Measurements from ENCODE around the gene DLG2.

Gene DLG2

DNA sequence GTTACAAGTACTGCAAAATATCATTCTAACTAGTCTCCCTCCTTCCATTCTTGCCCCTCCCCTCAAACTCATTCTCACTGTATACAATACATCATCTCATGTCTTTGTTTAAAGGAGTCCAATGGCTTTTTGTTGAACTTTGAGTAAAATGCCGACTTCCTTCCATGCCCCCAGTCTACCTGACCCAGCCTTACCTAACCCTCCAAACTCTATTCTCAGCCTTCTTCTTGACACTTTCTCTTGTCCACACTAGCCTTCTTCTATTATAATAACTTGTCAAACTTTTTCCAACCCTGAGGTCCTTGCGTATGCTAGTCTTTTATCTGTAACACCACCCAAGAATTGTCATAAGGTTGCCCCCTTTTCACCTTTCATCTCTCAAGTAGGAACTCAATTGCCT lies 1329.6 kb downstream of the DLG2 start:
- no peak for DNase-seq

DNA sequence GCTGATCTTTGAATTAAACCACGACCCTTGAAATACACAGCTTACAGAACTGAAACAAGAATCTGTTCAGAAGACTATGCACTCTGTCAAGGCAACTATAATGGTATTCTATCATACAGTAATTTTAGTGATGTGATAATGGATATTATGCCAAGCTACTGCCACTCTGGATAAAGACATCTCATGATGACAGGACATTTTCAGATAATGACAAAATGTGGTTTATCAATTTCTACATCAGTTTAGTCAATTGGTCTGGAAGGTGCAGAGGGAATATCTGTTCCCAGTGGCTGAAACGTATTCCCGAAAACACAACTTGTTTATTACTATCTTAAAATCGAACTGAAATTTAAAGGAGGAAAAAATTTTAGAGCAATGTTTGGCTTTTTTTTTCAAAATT lies 1331.3 kb downstream of the DLG2 start:
- DNase-seq = no peak

DNA sequence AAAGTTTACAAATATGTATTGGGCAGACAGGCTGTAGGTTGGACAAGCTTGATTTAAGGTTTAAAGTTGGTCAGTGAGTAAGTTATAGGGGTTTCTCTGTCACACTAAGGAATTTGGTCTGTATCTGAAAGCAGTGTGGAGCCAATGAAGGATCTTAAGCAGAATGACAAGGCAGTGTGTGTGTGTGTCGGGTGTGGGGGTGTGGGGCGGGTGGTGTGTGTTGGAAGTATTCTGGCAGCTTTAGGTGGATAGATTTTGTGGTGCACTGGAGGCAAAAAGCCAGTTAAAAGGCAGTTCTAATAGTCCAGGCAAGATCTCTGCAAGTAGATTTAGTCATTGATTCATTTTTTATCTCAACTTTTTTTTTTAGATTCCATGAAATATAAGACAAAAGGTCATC lies 1334.2 kb downstream of the DLG2 start:
- no peak for DNase-seq

DNA sequence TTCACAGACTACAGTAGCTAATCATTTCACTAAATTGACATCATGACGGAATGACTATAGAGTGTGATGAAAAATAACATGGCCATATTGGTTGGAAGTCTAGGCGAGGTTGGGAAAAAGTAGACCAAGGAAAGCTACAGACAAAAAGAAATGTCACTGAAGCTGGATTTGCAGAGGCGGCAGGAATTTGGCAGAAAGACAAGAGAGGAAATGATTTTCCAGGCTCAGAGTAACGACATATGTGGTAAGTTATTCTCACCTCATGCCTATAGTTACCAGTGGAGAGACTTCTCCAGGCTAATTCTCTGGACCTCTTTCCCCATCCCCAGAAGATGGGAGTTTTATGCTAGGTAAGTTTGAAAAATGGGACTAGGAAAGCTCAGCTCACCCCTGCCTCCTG lies 1335.1 kb downstream of the DLG2 start:
- DNase-seq = no peak

DNA sequence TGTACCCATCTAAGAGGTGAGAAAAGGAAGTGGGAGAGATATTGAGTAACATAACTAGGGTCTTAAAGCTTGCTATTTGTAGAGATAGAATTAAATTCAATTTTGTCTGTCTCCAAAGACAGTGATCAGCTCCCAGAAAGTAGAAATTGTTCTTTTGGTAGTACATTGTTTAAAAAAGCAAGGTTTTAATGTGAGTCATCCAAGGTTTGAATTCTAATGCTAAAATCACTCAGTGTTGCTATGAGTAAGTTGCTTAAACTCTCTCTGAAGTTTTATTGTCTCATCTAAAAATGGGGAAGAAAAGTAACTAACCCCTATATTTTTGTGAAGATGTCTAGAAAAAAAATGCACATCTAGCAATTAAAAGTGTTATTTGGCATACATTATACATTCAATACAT lies 1336.5 kb downstream of the DLG2 start:
- DNase-seq = no peak

DNA sequence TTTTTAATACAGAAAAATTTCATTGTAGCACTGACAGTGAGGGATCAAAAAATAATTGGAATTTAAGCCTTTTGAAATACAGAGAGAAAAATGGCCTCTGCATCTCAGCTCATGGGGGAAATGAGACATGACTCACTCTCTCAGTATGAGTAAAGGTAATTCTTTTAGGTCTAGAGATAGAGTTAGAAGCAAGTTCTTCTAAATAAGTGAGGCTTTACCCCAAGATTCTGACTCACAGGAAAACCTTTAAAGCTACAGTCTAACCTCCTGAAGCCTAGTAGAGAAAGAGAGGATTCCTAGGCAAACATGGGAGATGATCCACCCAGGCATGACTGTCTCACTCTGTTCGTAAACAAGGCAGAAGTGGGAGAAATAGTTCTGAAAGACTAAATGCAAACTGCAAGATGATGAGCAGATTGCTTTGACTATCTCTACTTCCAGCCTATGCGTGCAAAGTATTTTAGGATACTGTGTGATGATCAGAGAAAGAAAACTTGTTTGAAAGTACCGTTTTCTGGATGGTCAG lies 1337.7 kb downstream of the DLG2 start:
- no peak for DNase-seq

DNA sequence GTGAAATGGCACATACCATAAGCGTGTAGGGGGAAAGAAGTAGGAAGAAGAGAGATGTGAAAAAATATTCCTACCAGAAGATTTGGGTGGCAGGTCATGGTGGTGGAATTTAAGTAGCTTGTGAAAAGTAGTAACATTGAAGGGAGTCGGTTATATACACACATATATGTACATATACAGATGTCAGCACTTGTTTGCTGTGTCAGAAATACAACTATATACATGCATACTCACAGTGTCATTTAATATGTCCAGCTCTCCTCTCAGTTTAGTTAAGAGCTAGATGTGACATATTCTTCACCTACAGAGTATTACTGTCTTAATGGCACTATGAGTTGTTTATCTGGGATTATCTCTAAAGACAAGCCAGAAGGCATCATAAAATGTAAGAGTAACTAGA lies 1353.6 kb downstream of the DLG2 start:
- DNase-seq = no peak

DNA sequence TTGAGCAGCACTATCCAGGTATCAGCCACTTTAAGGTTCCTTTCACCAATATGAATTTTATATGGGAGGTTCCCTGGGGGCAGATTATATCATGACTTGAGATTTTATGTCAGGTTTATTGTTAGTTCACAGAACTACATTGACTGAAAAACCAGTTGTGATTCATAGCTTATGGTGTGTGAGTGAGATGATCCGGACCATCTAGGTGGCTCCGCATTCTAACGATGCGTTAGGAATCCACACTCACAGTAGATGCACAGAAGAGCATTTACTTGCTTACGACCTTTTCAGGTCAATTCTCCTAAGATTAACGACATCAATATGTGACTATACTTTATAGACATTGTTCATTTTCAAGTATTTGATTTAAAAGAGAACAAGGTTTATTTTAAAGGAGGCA lies 1356.7 kb downstream of the DLG2 start:
- no peak for DNase-seq

DNA sequence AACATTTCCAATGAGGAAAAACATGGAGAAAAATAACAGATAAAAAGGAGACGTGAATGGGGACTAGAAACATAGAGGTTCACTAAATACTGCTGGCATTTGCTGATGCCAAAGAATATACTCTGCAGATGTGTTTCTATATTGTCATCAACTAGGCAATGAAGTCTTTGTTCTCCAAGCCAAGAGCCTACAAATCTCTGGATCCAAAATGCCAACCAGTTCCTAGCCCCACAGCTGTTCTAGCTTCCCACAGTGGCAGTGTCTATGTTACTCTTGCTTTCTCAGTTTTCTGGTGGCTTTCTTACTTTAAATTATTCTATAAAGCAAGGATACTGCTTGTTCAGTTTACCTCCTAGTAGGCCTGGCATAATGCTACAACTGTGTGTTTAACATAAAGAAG lies 1363.1 kb downstream of the DLG2 start:
- no peak for DNase-seq

DNA sequence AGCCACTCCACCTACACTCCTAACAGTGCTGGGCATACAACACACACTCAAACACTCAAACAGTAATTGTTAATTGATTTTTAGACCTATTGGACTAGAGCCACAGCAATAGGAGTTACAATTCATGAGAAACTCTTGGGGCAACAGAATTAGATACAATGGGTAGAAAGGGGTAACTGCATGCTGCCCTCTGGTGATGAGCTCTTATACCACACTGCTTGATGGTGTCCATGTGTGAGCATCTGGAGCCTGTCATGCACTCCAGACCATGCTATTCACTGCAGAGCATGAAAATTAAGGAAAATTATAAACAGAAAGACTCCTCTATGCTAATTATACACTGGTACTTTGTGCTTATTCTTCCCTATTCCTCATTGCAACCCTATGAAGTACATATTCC lies 1365.4 kb downstream of the DLG2 start:
- no peak for DNase-seq

DNA sequence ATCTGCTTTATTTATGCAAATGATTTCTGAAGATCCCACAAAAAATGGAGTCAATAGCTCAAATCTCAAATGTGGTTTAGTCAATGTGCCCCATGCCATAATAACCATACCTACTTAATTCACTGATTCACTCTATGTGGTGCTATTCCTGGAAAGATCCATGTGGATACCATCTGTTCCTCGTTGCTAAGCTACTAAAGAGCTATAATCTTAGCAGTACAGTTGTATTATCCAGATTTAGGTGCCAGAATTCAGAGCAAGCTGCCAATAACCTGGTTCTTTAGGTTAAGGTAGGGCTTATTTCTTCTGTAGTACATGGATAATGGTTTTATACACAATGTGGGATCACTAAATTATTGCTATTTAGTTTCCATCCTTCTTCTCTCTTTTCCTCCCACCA lies 1366.3 kb downstream of the DLG2 start:
- DNase-seq = no peak

DNA sequence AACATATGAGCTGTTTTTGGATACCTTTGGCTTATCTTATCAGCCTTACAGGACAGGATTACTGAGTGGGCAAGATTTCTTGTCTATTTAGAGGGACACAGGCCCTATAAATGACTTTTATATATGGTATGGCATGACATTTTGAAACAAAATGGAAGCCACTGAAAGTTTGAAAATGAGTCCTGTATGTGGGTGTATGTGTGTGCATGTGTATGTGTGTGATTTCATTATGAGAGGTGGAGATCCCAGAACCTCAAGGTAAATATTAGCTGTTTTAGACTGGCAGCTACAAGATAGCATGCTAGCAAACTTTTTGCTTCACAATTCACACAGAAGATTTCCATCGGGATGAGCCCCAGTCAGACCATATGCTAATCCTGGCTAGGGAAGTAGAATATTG lies 1370.5 kb downstream of the DLG2 start:
- DNase-seq = no peak

DNA sequence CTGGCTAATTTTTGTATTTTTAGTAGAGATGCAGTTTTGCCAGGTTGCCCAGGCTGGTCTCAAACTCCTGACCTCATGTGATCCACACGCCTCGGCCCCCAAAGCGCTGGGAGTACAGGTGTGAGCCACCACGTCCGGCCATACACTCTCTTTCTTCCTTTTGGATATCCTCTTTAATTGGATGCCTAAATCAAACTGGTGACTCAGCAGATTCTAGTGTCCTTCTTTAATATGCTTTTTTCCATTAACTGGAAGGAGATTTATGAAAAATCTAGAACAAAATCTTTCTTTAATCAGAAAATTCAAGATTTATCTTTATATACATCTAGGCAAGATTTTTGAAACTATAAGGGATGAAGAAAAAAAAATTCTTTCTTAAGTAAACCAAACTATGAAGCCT lies 1371.7 kb downstream of the DLG2 start:
- no peak for DNase-seq

DNA sequence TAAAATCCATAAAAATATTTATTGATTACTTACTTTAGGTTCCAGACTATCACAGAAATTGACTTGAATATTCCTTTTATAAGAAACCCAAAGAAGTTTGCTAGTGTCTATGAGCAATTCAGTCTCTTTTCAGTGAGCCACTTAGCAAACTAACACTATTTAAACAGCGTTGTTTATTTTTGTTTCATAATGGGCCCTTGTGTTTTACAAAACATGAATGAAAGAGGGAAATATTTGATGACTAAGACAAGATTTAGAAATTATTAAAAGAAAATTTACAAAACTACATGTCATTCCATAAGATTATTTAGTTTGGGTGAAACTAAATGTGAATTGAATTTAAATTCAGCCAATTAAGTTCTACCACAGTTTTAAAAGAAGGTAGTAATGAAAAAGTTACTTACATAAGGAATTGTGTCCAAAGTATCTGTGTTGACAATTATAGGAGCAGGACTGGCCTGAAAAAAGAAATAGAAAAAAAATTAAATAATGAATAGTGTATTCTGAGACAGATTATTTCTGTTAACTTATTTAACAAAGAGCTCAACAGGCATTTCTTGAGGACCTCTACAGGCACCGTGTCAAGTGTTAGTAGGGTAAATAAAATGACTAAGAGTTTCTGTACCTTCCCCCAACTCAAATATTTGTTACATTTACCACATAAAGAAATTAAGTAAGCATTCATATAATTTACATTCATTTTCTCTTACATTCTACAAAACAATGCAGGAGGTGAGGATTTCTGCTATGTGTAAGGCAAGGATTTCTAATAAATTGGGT lies 1376.1 kb downstream of the DLG2 start:
- DNase-seq = no peak

DNA sequence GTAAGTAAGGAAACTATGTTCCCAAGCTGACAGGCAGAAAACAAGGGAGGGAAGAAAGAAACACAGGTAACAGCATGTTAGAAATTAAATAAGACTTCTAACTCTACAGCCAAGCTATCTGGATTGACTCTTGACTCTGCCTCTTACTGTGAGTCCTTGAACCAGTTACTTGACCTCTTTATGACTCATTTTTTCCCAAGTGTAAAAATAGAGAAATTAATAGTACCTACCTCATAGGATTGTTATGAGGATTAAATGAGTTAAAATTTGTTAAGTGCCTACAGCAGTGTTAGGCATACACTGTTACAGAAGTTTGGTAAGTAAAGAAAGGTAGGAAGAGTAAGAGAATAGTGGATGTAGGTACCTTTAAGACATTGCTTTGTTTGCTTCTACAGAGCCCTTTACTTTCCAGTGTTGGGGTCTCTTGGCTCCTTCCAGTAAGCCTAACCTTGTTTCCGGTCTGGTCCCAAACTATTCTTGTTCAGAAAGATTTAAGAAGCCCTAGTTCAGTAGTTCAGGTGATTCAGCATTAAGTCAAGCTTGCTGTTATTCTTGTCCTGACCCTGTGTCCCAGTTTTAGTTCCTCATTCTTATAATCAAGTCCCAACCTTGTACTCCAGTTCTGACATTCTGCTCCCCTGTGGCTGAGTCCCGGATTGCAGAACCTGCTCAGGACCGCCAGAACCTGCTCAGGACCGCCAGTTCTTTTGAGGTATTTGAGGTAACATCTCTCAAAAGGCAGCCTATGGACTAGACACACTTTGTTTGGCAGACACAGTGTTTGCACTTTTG lies 1377.6 kb downstream of the DLG2 start:
- no peak for DNase-seq

DNA sequence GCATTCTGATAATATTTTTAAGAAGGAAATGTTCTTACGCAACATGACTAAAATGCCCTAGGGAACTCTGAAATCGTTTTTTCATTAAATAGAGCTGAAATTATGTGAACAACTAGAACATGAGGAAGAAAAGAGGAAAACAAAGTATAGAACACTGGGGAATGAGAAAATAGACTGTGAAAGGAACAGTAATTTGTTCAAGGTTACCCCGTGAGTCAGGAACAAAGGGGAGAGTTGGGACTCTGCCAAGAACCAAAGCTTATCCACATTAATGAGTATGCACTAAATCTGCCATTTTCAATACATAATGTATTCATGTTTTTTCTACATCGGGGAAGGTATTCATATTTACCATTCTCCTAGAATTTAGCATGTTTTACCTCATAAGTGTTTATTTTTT lies 1379.2 kb downstream of the DLG2 start:
- no peak for DNase-seq

DNA sequence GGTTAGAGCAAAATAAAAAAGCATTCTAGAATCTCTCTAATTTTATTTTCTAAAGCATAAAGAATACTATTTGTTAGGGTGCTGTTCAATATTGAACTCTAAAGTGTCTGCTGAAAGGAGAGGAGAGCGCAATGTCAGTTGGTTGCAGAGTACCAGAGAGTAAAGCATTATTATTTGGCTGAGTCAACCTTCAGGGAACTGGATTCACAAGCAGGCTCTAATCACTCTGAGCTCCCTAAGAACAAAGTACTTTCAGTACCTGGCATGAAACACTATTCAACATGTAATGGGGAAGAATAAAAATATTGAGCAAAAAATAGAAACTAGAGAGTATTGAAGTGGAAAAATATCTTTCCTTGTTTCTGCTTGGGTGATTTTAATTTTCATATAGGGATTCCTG lies 1380.0 kb downstream of the DLG2 start:
- no peak for DNase-seq

DNA sequence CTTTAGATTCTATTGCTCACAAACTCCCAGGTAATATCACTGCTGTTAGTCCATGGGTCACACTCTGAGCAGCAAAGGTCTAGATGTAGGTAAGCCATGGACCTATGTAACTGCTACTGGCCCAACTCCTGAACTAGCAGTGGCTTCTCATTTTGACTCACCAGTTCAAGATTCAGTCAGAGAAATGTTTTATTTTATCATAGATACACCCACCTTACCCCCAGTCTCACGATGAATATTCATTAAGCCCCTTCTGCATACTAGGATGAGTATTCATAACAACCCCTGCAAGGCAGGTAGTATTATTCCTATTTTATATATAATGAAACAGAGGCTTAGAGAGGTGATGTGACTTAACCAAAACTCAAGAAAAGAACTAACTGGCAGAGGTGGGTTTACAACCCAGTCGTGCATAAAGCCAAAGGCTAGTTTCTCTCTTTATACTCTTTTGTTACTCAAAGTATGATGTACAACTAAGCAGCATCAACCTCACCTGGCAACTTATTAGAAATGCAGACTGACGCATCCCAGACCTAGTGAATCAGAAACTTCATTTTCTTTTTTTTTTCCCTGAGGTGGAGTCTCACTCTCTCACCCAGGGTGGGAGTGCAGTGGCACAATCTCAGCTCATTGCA lies 1383.4 kb downstream of the DLG2 start:
- DNase-seq = no peak

DNA sequence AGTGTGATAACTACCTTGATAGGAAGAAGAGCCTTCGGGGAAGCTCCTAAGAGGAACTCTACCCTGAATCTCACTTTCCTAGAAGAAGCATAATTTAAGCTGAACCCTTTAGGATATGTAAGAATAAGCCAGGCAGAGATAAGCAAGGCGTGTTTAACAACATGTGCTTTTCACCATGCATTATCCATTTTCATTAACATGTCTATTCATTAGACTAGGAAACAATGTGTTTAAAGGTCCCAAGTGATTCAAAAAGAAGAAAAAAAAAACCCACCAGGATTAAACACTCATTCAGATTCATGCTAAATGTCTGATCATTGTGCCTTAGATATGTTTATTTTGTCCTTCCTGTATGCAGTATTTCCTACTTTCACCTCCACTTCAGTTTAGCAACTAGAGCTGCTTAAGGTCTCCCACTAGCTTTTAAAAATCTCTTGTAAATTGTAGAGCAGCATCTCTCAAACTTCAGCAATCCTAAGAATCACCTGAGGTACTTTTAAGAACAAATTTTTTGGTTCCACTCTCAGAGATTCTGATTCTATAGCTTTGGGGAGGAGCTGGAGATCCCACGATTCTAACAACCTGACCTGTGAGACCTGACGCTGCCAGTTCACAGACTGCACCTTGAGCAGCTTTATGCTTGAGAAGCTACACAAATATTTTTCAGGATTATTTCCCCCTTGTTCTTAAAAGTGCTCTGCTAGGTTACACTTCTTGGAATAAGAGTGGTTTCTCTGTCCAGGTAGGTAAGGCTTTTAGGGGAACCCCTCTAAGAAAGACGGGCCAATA lies 1385.6 kb downstream of the DLG2 start:
- DNase-seq = no peak

DNA sequence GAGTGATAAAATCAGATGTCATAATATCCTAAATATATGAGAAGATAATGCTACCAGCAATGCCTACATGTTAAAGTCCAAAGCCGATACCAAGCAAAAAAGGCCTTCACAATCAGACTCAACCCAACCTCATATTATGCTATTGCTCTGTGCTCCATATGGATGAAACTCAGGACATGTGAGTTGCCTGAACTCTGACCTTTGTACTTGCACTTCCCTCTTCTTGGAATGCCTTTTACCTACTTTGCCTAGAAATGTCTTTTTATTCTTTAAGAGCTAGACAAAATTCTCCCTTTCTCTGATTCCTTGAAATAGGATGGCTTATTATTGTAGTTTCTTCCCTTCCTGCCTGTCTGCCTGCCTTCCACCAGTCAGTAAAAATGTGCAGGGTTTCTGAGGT lies 1386.3 kb downstream of the DLG2 start:
- DNase-seq = no peak

DNA sequence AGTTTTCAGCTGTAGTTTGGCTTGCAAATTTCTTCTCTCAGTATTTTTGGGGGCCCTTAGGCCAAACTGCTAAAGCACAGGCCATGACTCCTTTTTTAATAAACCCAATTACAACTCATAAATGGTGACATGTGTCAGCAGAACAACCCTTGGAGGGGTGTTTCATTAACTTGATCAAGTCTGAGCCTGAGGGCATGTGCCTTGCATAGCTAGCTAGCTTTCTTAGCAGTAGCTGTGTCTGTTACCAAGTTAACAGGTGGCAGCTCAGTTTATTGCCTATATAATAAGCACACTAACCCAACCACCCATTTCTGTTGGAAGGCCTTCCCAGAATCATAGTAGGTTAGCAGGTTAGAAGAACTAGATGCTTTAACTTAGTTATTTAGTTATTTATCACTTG lies 1390.7 kb downstream of the DLG2 start:
- no peak for DNase-seq

DNA sequence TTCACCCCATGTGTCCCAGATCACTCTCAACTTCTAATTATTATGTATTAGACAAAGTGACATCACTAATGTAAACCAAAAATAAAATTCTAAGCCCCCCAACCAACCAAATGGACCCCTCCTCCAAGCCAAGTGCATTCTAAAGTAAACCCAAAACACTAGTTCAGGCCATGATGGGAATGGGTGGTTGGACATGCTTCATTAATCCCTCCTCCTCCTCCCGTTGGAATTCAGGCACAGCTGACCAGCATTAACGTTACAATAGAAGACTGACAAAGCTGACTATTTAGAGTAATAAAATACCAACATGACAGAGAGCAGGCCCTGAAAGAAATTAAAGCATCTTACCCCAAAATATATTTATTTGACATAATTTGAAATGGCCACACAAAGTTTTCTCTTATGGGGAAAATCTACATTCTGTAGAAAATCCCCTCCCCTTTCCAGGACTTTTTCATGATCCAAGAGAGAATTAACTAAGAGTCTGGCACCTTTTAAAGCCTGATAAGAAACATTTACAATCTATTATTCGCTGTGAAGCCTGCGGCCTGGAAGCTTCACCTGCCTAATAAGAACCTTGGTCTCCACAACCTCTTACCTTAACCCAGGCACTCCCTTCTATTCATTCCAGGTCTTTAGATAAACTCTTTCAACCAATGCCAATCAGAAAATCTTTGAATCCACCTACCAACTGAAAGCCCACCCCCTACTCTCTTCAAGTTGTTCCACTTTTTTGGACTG lies 1392.5 kb downstream of the DLG2 start:
- no peak for DNase-seq
